ENCODE measurements around the gene GAGE1. TPM values are rescaled to one million over a fixed set of nuclear protein-coding genes. Genes with fewer than 3 reads are reported as not detected.

The GAGE1 gene
- total and polyA plus RNA-seq, 3 donors from 2014 or later: 12.3 to 31.4 (median 14.5) TPM

DNA sequence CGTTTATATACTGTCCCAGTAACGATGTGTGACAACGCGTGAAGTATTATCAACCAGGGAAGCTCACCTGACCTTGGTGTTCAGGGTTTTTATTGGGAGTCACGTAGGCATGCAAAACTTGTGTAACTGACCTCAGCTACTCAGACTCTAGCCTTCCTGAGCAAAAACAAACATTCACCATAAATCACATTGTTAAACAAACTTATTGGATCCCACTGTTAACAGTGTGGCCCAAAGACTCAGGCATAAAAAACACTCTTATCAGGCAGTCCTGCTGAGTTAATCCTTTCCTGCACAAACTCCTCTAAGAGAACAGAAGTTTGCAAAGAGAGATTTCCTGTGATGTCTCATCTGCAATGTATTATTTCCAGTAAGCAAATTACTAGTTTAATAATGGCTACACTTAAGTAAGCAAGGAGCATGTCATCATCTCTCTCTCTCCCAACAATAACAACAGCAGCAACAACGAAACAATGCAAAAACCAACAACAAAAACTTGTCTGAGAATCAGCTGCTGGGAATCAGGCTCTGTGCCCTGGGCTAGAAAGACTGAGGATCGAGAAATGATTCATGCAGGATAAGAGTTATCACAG lies 12.0 kb downstream of the GAGE1 start:
- H3K4me3 ChIP-seq: no peak overlapping the region
- no peaks in the 10 kb centered on the region for H3K9me3 ChIP-seq
- 43 to 61% methylated on average over 6 to 7 of the region's 7 CpGs for WGBS, 2 donors
- intact Hi-C loops (cut with DNase I; ENCODE audit: low total_unique reads): no loop called here
- no peaks in the 10 kb centered on the region for H3K36me3 ChIP-seq (ENCODE audit: low read depth, missing control alignments)
- no peak for TF ChIP-seq CTCF (IDR thresholded peaks at IDR 0.05)
- no peak for TF ChIP-seq POLR2A (IDR thresholded peaks at IDR 0.05)
- H3K4me1 ChIP-seq: no peaks in the 10 kb centered on the region
- H3K27ac ChIP-seq: no peak overlapping the region
- no peak for DNase-seq
- no peaks in the 10 kb centered on the region for H3K27me3 ChIP-seq

- intact Hi-C loops (cut with DNase I; ENCODE audit: low total_unique reads): no loop called here
- no peak overlapping the region for H3K27ac ChIP-seq
Measured at GRCh38 chrX:49618574-49618973, 19.8 kb downstream of the GAGE1 start.

GRCh38 chrX:49627086-49627777 lies 28.4 kb downstream of the GAGE1 start:
- H3K4me1 ChIP-seq: no peaks in the 10 kb centered on the region
- H3K27ac ChIP-seq: no peak overlapping the region
- peak; percentile 29 for DNase-seq
- TF ChIP-seq POLR2A (IDR thresholded peaks at IDR 0.05) (no peak), CTCF (IDR thresholded peaks at IDR 0.05) (peak in 1 of 3 experiments; percentile 12)
- H3K36me3 ChIP-seq (ENCODE audit: low read depth, missing control alignments): no peaks in the 10 kb centered on the region
- no peak overlapping the region for H3K4me3 ChIP-seq
- WGBS, 2 donors: 57 to 68% methylated on average over 16 to 33 of the region's 33 CpGs
- no peaks in the 10 kb centered on the region for H3K27me3 ChIP-seq
- H3K9me3 ChIP-seq: no peaks in the 10 kb centered on the region
- intact Hi-C loops (cut with DNase I; ENCODE audit: low total_unique reads): no loop called here

More at GRCh38 chrX:49618574-49618973, 19.8 kb downstream of the GAGE1 start:
- H3K9me3 ChIP-seq: no peaks in the 10 kb centered on the region
- no peak overlapping the region for H3K4me3 ChIP-seq
- H3K27me3 ChIP-seq: no peaks in the 10 kb centered on the region
- no peak for DNase-seq
- 92 to 97% methylated on average over 2 of the region's 2 CpGs for WGBS, 2 donors
- no peak for TF ChIP-seq CTCF (IDR thresholded peaks at IDR 0.05)
- no peak for TF ChIP-seq POLR2A (IDR thresholded peaks at IDR 0.05)
- H3K36me3 ChIP-seq (ENCODE audit: low read depth, missing control alignments): no peaks in the 10 kb centered on the region
- H3K4me1 ChIP-seq: no peaks in the 10 kb centered on the region

GRCh38 chrX:49644991-49645637 lies 46.3 kb downstream of the GAGE1 start:
- H3K4me1 ChIP-seq: no peaks in the 10 kb centered on the region
- H3K27me3 ChIP-seq: no peaks in the 10 kb centered on the region
- intact Hi-C loops (cut with DNase I; ENCODE audit: low total_unique reads): no loop called here
- H3K27ac ChIP-seq: no peak overlapping the region
- WGBS, 2 donors: 91 to 100% methylated on average over 1 to 4 of the region's 8 CpGs
- no peak for TF ChIP-seq CTCF (IDR thresholded peaks at IDR 0.05)
- no peak for TF ChIP-seq POLR2A (IDR thresholded peaks at IDR 0.05)
- H3K4me3 ChIP-seq: no peak overlapping the region
- H3K9me3 ChIP-seq: no peaks in the 10 kb centered on the region
- no peak for DNase-seq
- H3K36me3 ChIP-seq (ENCODE audit: low read depth, missing control alignments): no peaks in the 10 kb centered on the region
